Epithelial cell of esophagus (primary cell): ENCODE data around the gene DDX41.
A peak's percentile ranks its signal among the peaks of the same experiment; 100 is the strongest.

Source experiments
- DNase-seq: peaks from one replicate; pipeline ENCODE4 v3.0.0; 2010; ENCODE audit warnings: low read depth
- H3K4me3 ChIP-seq: 2 replicates; pipeline ENCODE4 v1.5.1; 2011; ENCODE audit warnings: mild to moderate bottlenecking, low read length, control low read depth
- CTCF ChIP-seq: IDR thresholded peaks from 2 replicates; pipeline ENCODE4 v1.5.1; 2011; ENCODE audit warnings: low read depth, mild to moderate bottlenecking, low read length, control low read depth, inconsistent platforms; ENCODE audit not compliant: insufficient read depth; ENCODE audit errors: missing control alignments

Gene DDX41

GRCh38 chr5:177508837-177509236, 7.9 kb downstream of the DDX41 start:
- no peak for TF ChIP-seq CTCF
- no peak overlapping the region for H3K4me3 ChIP-seq
- no peak for DNase-seq

- no peak overlapping the region for H3K4me3 ChIP-seq
- TF ChIP-seq CTCF: no peak
- no peak for DNase-seq
Measured at GRCh38 chr5:177508221-177508611, 8.5 kb downstream of the DDX41 start.

GRCh38 chr5:177507596-177508220, 9.1 kb downstream of the DDX41 start:
- H3K4me3 ChIP-seq: no peak overlapping the region

GRCh38 chr5:177507165-177507564, 9.6 kb downstream of the DDX41 start:
- peak; percentile 29 for DNase-seq
- H3K4me3 ChIP-seq: no peak overlapping the region
- peak; percentile 27 for TF ChIP-seq CTCF

More at GRCh38 chr5:177507596-177508220, 9.1 kb downstream of the DDX41 start:
- TF ChIP-seq CTCF: no peak
- DNase-seq: no peak

- DNase-seq: no peak
- TF ChIP-seq CTCF: no peak
- no peak overlapping the region for H3K4me3 ChIP-seq
Measured at GRCh38 chr5:177505075-177505474, 11.7 kb downstream of the DDX41 start.

GRCh38 chr5:177504086-177505056, 12.4 kb downstream of the DDX41 start:
- DNase-seq: no peak
- no peak overlapping the region for H3K4me3 ChIP-seq
- no peak for TF ChIP-seq CTCF
